Measurements from ENCODE around the gene ZNF74.

- TF ChIP-seq POLR2A (IDR thresholded peaks at IDR 0.05) (no peak), CTCF (IDR thresholded peaks at IDR 0.05) (no peak)
Observed at GRCh38 chr22:20429254-20430100, 35.5 kb downstream of the ZNF74 start.
